HG03342 (cell line): ENCODE data around the gene IL12B.
A peak's percentile ranks its signal among the peaks of the same experiment; 100 is the strongest.
"Not testable (repeated sequence)": the region's sequence is repeated elsewhere in the genome, so short reads cannot be mapped to it uniquely, and the experiment has no call there.

Source experiments
- ATAC-seq: cut with Tn5 transposase; IDR thresholded peaks from one replicate; pipeline ENCODE4 v1.9.1; 2021; ENCODE audit warnings: mild to moderate bottlenecking, moderate library complexity; ENCODE audit not compliant: unreplicated experiment

The IL12B gene

DNA sequence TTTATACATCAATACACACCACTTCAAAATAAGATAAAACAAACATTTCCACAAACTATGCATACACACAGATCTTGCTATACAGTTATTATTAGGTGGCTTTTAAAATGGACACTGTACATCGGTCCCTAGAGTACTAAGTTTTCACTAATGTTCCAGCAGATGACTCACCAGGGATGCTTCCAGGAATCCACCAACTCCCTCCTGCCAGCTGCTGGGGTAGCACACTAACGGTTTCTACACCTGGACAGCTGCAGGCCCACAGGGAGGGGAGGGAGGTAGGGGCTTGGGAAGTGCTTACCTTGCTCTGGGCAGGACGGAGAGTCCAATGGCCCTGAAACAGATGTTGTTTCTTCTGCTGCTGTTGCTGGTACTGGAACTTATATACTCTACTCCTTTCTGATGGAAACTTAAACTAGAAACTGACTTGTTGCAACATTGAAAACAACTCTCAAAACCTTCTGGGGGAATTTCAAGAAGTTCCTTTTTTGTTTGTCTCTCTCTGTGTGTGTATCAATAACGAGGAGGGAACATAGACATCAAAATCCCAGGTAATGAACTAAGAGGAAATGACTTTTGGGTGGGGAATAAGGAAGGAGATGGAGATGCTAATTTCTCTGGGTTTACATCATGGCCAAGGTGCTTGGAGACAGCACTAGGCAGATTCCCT lies at the start of gene IL12B:
IL12B (minus strand) TSS at position 357 of the 670 bp plus-strand sequence. CDS start 3,705 bp downstream, outside the sequence.
- ATAC-seq, result no peak

DNA sequence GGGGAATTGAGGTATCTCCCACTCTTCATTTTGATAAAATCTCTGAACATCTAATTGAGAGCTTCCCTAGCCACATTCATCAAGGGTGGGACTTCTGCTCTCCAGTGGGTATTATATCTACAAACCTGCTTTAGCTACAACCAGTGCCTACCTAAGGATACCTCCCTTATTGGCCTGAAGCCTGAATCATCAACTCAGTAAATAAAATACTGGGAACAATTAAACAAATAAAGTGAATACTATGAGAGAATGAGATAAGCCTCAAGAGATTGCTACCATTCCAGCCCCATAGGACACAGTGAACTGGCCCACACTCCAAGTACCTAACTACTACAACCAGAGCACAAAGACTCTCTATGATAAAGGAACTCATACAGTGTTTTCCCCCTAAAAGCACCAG lies 47.4 kb upstream of the IL12B start:
- no peak for ATAC-seq

DNA sequence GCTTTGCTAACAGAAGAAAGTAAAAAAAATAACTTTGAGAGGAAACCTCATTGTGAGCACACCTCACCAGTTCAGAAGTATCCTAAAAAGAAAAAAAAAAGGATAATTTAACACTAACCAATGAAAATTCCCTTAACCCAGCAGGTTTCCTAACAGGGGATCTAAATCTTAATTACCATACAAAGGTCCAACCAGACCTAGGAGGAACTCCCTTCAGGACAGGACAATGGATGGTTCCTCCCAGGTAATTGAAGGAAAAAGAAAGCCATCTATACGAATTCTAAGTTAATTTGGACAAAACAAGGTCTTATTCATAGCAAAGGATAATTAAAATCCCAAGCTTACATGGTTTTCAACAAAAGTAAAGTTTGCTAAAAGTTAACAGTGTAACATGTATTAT lies 37.6 kb upstream of the IL12B start:
- not testable (repeated sequence) for ATAC-seq

DNA sequence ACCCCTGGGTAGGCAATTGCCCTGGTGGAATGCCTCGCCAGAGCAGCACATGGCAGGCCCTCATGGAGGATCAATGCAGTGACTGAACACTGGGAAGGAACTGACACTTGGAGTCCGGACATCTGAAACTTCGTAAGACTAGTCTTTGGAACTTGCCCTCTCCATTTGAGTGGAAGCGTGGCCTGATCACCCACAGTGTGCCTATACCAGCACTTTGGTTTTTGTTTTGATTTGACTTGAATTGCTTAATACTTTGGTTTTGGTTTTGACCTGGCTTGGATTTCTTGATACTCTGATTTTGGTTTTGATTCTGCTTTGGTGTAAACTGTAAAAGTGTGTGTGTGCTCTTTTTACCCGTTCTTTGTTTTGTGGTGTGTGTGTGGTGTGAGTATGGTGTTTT lies 36.5 kb upstream of the IL12B start:
- not testable (repeated sequence) for ATAC-seq

DNA sequence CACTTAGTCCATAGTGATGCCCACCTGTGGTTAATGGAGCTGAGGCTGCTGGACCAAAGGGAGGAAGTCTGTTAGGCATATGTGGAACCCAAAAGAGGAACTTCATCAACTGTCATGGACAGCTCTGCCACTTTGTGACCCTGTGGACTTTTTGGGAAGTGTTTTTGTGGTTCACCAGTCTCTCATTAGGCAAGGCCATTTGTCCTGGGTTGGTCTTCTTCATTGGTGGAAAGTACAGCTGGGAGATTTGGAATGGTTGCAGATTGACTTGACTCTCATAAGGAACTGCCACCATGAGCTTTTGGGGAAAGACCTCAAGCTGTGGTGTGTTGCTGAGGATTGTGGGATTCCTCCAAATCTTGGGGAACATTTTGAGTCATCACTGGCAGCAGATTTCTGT lies 31.9 kb upstream of the IL12B start:
- ATAC-seq, result no peak

DNA sequence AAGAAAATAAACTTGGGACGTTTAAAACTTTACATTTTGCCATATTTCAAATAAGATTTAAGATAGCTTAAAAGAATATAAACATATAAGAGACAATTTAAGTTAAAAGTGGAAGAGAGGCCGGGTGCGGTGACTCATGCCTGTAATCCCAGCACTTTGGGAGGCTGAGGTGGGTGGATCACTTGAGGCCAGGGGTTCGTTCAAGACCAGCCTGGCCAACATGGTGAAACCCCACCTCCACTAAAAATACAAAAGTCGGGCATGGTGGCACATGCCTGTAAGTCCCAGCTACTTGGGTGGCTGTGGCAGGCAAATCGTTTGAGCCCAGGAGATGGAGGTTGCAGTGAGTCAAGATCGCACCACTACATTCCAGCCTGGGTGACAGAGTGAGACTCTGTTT lies 29.6 kb upstream of the IL12B start:
- ATAC-seq, result not testable (repeated sequence)

DNA sequence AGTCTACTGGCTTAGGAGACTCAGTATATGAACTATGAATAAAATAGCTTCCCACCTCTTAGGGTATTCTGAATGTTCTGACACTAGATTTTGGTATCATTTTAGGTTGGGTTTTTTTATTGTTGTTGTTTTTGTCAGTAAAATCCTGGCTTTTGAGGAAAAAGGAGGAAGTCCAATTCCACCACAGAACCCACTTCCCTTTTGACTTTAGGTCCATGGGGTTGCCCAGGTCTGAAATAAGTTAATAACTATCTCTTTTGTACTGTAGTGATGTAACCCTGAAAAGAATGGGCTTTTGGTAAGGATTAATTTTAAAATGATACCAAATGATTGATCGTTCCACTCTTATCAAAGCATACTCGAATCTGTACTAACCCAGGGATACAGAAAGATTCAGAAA lies 29.1 kb upstream of the IL12B start:
- ATAC-seq, result no peak

DNA sequence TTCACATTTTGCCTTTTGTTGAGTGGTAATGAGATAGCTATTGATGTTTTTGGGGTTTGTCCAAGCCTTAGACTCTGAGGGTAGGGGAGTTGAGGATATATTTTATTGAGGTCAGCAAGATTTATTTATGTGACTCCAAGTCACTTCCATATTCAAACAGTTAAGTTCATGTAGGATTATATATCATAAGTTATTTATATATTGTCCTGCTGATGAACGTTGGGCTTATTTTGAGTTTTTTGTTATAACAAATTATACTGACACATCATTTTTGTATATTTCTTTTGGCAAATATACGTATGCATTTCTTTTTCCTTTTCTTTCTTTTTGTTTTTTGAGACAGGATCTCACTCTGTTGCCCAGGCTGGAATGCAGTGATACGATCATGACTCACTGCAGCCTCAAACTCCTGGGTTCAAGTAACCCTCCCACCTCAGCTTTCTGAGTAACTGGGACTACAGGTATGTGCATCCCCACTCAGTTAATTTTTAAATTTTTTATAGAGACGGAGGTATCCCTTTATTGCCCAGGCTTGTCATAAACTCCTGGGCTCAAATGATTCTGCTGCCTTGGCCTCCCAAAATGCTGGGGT lies 23.5 kb upstream of the IL12B start:
- no peak for ATAC-seq

DNA sequence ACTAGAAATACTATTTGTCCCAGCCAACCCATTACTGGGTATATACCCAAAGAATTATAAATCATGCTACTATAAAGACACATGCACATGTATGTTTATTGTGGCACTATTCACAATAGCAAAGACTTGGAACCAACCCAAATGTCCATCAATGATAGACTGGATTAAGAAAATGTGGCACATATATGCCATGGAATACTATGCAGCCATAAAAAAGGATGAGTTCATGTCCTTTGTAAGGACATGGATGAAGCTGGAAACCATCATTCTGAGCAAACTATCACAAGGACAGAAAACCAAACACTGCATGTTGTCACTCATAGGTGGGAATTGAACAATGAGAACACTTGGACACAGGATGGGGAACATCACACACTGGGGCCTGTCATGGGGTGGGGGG lies 20.4 kb upstream of the IL12B start:
- ATAC-seq, result not testable (repeated sequence)

DNA sequence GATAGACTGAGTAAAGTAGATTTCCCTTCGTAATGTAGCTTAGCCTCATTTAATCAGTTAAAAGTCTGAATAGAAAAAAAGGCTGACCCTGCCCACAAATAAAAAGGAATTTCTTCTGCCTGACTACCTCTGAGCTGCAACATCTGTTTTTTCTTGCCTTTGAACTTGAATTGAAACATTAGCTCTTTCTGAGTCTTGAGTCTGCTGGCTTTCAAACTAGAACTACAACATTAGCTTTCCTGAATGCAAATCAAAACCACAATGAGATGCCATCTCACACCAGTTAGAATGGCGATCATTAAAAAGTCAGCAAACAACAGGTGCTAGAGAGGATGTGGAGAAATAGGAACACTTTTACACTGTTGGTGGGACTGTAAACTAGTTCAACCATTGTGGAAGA lies 19.9 kb upstream of the IL12B start:
- not testable (repeated sequence) for ATAC-seq

DNA sequence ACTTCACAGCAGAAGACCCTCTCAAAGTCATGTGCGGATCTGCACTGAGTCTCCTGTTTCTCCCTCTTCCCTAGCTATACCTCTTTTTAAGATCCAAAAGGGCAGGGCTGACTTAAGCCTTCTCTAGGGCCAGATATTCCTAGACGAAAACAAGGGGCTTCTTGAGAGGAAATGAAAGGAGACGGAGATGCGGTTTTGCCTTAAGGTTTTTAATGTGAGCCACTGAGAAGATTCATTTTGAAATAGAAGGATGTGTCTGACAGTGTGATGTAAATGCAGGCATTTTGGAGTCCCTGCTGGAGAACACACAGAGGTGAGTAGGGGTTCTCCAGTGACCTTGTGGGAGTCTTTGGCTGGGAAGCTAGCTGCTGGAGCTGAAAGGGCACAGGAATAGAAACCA lies 15.6 kb upstream of the IL12B start:
- ATAC-seq, result no peak

DNA sequence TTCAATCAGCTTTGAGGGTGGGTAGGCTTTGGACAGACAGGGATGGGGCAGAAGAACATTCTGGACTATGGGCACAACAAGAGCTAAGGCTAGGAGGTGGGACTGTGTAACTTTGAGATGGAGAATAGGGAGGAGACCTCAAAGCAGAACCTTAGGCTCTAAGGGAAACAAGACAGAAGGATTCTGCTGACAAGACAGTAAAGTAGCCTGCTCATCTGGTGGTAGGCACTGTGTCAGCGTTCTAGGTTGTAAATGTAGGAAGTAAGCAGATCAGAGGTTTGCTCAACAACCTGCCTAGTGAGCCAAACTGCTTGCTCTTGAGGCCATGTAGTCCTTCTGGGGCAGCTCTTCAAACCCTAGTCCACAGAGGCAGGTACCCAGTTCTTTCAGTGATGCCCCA lies 15.0 kb upstream of the IL12B start:
- ATAC-seq, result no peak

DNA sequence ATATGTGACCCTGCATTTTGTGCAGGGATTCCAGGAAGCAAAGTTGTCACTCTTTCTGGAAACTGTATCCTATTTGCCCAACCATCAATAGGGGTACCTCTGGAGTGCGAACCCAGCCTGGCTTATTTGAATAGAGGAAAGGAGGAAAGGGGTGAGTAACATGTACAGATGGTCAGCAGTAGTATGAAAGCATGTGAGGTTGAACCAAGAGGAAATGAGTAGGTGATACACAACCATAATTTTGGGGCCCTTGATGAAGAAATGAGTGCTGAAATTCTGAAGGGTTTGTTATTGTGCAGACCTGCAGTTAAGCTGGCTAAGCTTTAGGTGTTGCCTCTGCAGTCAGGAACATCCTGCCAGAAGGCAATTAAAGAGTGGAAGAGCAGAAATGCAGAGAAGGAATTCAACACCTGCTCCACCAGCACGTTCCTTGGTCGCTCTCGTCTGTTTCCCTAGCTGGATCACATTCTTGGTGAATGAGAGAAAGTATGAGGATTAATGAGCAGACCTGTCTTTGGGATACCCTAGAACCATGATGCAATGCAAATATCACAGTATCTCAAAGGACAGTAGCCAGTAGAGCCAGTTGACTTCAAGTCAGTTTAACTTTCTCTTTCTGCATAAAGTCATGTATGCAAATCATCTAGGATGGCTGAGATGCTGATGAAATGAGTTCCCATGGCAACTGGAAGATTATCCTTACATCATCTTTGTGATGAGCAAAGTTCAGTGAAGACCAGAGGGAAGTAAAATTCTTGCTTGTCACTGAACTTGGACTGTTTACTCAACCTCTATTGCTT lies 13.2 kb upstream of the IL12B start:
- ATAC-seq, result peak; percentile 60

DNA sequence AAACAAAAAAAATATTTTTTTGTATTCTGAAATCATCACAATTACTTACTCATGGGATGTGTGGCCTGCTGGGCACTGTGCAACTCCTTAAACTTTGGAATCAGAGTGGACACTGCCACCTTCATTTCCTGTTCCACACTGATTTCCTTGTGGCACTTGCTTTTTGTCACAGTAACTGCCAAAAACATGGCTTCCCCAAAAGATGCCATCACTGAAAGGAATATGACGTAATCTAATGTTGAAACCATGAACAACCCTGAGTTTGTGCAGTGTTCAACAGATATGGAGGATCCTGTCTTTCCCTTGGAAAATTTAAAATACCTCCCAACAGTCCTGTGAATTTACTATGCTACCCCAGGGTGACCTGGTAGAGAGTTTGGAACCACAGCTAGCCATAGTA lies 12.6 kb upstream of the IL12B start:
- ATAC-seq, result no peak

DNA sequence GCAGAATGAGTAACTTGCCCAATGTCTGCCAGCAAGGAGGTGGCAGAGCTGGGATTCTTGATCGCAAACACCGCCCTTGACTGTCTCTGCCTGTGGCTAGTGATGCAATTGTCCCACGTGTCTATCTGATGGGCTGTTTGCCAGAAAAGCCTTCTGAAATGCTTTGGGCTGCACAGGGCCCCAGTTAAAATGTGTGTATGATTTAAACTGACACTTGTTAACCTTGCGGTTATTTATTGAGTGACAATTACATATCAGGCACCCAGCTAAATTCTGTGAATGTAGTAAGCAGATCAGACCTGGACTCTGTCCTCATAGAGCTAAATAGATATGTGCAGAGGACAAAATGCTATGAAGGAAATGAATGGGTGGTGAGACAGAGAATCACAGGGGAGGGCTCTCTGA lies 11.6 kb upstream of the IL12B start:
- no peak for ATAC-seq

DNA sequence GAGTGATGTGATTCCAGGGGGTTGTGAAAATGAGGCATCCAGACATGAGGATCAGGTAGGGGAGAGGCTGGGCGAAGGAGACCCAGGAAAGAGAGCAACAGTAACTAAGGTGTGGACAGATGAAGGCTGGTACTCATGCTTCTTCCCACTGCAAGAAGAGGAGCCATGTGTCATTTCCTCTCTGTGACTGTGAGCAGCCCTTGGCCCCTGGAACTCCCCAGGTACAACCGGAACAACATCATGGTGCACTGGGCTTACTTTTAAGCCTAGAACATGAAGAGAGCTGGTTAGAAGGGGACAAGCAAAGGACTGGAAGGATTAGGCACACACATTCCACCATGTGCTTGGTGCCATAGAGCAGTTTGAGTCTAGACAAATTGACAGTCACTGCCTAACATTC lies 10.9 kb upstream of the IL12B start:
- ATAC-seq, result no peak

DNA sequence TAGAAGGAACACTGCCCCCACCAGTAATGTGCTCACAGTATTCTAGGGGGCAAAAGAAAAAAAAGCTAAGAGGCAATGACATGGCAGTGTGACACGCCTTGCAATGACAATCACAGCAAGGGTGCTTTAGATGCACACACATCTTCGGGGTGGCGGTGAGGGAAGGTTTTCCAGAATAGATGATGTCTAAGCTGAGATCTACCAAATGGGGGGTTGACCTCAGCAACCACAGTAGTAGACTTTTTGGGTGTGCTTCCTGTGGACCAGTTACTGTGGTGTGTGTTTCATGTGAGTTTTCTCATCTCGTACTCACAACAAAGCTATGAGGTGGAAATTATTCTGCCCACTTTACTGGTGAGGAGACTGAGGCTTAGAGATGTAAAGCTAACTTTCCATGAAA lies 10.2 kb upstream of the IL12B start:
- no peak for ATAC-seq

DNA sequence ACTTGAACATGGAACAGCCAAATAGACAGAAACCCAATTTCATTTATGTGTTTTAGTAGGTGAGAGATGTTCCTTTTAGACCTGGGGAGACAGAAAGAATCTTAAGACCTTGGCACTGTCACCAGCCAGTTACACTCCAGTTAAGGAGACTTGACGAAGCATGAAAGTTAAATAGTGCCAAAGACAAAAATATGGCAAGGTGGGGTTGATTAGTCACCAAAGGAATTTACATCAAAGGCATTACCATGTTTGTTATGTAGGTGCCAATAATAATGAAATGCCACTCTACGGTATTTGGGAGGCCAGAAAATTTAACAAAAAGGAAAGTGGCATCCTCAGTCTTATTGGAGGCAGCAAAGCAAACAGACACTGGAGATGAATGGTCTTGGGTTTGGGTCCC lies 9.2 kb upstream of the IL12B start:
- no peak for ATAC-seq

DNA sequence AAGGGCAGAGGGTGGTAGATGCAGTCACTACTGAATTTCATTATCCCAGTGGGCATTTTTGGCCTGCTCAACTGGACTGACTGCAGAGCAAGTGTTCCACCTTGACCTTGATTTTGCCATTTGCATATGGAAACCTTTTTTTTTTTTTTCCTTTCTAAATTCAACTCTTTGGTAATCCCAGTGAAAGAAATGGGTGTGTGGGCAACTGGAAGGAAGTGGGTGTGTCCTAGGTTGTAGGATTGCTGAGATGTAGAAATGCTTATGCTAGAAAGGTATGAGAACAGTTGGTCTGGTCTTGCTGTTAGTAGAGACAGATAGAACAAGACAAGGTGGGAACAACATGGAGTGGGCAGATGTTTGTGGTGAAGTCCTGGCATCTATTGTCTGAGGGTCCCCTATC lies 7.8 kb upstream of the IL12B start:
- no peak for ATAC-seq

DNA sequence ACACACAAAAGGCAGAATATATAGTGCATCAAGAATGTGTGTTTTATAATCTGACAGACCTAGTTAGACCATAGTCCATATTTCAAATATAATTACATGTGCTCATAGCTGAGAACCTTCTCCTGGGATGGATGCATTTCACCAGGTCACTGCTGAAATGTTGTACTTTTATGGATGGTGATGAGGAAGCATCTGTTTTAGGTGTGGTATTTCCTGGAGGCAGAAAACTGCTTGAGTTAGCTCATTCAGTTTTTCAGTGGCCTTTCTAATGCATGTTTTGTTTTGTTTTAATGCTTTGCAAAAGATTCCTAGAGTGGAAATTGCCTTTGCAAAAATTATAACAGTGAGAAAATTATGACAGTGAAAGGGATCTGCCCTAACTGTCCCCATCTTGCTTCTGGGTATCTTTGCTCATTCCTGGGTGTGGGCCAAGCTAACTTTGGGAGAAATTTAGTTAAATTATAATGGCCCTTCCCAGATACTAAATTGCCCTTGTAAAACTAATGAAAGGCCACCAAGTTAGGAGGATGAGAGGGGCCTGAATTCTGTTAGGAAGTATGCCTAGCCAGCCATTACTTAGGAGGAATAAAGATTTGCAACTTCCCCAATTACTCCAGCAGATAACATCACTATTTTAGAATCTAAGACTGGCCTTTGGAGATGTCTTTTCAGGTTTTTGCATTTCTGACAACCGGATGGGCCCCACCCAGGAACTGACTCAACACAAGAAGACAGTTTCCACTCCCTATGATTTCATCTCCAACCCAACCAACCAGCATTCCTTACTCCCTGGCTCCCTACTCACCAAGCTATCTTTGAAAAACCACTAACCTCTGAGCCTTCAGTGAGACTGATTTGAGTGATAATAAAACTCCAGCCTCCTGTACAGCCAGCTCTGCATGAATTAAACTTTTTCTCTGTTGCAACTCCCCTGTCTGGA lies 7.0 kb upstream of the IL12B start:
- no peak for ATAC-seq

DNA sequence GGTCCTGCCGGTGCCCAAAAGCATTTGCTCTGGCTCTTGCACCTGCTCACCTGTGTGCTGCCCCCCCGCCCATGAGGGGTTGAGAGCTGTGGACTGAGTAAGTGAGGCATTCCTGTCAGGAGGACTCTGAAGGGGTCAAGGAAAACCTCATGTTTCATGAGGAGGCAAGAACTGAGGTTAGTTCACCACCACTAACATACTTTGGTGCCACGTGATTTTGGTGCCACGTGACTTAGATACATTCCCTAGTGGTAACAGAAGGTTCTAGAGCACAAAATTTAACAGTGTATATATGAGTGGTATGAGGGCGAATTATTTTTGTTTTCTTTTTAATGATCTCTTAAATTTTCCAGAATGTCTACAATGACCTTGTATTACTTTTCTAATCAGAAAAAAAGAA lies 6.3 kb upstream of the IL12B start:
- ATAC-seq, result no peak
